ENCODE results near the gene KLK12.

GRCh38 chr19:51071095-51071405 lies 36.2 kb upstream of the KLK12 start:
- TF ChIP-seq CTCF (IDR thresholded peaks at IDR 0.05; ENCODE audit: poor library complexity, severe bottlenecking) (no peak), MXI1 (conservative IDR thresholded peaks at IDR 0.05; ENCODE audit: poor library complexity, severe bottlenecking) (no peak)

Data from neural cell (in vitro differentiated cells).